GM10266 (cell line): ENCODE results near the gene CTRB1.
"Not testable (repeated sequence)": the region's sequence is repeated elsewhere in the genome, so short reads cannot be mapped to it uniquely, and the experiment has no call there.

ENCODE experiments used
- DNase-seq: peaks from one replicate; pipeline ENCODE4 v3.0.0; 2012; ENCODE audit errors: extremely low spot score
- CTCF ChIP-seq: IDR thresholded peaks from 2 replicates; pipeline ENCODE4 v1.5.1; 2012; ENCODE audit warnings: mild to moderate bottlenecking, low read depth; ENCODE audit not compliant: control insufficient read depth, insufficient read depth; ENCODE audit errors: missing control alignments

Gene CTRB1

GRCh38 chr16:75206749-75207451, 11.9 kb upstream of the CTRB1 start, which contains the start of gene CTRB2:
TSS of gene CTRB2 (minus strand) at chr16:75207161. CDS start at chr16:75207141, 20 bp downstream.
- no peak for TF ChIP-seq CTCF
- DNase-seq = peak; percentile 56

- DNase-seq = no peak
These were observed 11.0 kb upstream of the CTRB1 start for GRCh38 chr16:75207831-75208230.

GRCh38 chr16:75208242-75208825, 10.5 kb upstream of the CTRB1 start:
- TF ChIP-seq CTCF = no peak
- no peak for DNase-seq

More at GRCh38 chr16:75207831-75208230, 11.0 kb upstream of the CTRB1 start:
- no peak for TF ChIP-seq CTCF

GRCh38 chr16:75208861-75209505, 9.8 kb upstream of the CTRB1 start:
- TF ChIP-seq CTCF = no peak
- DNase-seq = no peak

GRCh38 chr16:75209514-75209913, 9.3 kb upstream of the CTRB1 start:
- DNase-seq = not testable (repeated sequence)

GRCh38 chr16:75209944-75210343, 8.8 kb upstream of the CTRB1 start:
- no peak for DNase-seq
- TF ChIP-seq CTCF = no peak

- DNase-seq = not testable (repeated sequence)
These were observed 7.5 kb upstream of the CTRB1 start for GRCh38 chr16:75211286-75211685.

GRCh38 chr16:75216127-75216526, 2.7 kb upstream of the CTRB1 start:
- DNase-seq = no peak
- TF ChIP-seq CTCF = no peak
